ENCODE measurements around the gene GCDH. TPM values are rescaled to one million over a fixed set of nuclear protein-coding genes. Genes with fewer than 3 reads are reported as not detected.

GCDH gene
- total and polyA plus RNA-seq, 12 donors, result 16.2 to 78.4 (median 34.8) TPM

- intact Hi-C loops (cut with DNase I), result no loop called here
- TF ChIP-seq CTCF (IDR thresholded peaks at IDR 0.05) (no peak), POLR2A (IDR thresholded peaks at IDR 0.05) (no peak)
- H3K27me3 ChIP-seq, result no peaks in the 10 kb centered on the region
- no peaks in the 10 kb centered on the region for H3K4me1 ChIP-seq (replicated peaks in 1 of 2)
- no peaks in the 10 kb centered on the region for H3K9me3 ChIP-seq (replicated peaks in 1 of 3)
- no peak overlapping the region for H3K27ac ChIP-seq
- no peak for DNase-seq
- H3K4me3 ChIP-seq, result no peak overlapping the region
- no peaks in the 10 kb centered on the region for H3K36me3 ChIP-seq (replicated peaks in 1 of 2)
- 87 to 94% (median 91%) methylated on average over 21 to 35 of the region's 35 CpGs for WGBS, 4 donors
Measured at GRCh38 chr19:12858041-12858928, 32.7 kb upstream of the GCDH start.

- no peaks in the 10 kb centered on the region for H3K4me1 ChIP-seq (replicated peaks in 1 of 2)
- 64 to 71% (median 68%) methylated on average over 7 of the region's 7 CpGs for WGBS, 4 donors
- no peak for TF ChIP-seq CTCF (IDR thresholded peaks at IDR 0.05)
- no peak for TF ChIP-seq POLR2A (IDR thresholded peaks at IDR 0.05)
- H3K9me3 ChIP-seq (replicated peaks in 1 of 3), result no peaks in the 10 kb centered on the region
- no peak overlapping the region for H3K4me3 ChIP-seq
- no peaks in the 10 kb centered on the region for H3K27me3 ChIP-seq
- DNase-seq, result no peak
- H3K36me3 ChIP-seq (replicated peaks in 1 of 2), result no peaks in the 10 kb centered on the region
- intact Hi-C loops (cut with DNase I), result no loop called here
- H3K27ac ChIP-seq, result no peak overlapping the region
Measured at GRCh38 chr19:12859546-12859945, 31.4 kb upstream of the GCDH start.

- H3K27me3 ChIP-seq, result no peaks in the 10 kb centered on the region
- 83 to 93% (median 87%) methylated on average over 4 of the region's 4 CpGs for WGBS, 4 donors
- peaks cover 9% of the 10 kb centered on the region in 2 donors for H3K4me1 ChIP-seq (replicated peaks in 1 of 2)
- no peaks in the 10 kb centered on the region for H3K9me3 ChIP-seq (replicated peaks in 1 of 3)
- TF ChIP-seq POLR2A (IDR thresholded peaks at IDR 0.05) (no peak), CTCF (IDR thresholded peaks at IDR 0.05) (no peak)
- no peak overlapping the region for H3K4me3 ChIP-seq
- DNase-seq, result no peak
- intact Hi-C loops (cut with DNase I), result no loop called here
- no peaks in the 10 kb centered on the region for H3K36me3 ChIP-seq (replicated peaks in 1 of 2)
- no peak overlapping the region for H3K27ac ChIP-seq
Measured at GRCh38 chr19:12864143-12864542, 26.8 kb upstream of the GCDH start.

GRCh38 chr19:12864721-12865715, 25.9 kb upstream of the GCDH start:
- Histone ChIP-seq H3K27me3 (no peaks in the 10 kb centered on the region), H3K36me3 (replicated peaks in 1 of 2) (no peaks in the 10 kb centered on the region), H3K4me3 (no peak overlapping the region), H3K27ac (no peak overlapping the region), H3K4me1 (replicated peaks in 1 of 2) (peaks cover 9% of the 10 kb centered on the region in 2 donors), H3K9me3 (replicated peaks in 1 of 3) (no peaks in the 10 kb centered on the region)
- 85 to 91% (median 89%) methylated on average over 20 to 34 of the region's 34 CpGs for WGBS, 4 donors
- intact Hi-C loops (cut with DNase I), result no loop called here
- no peak for DNase-seq
- TF ChIP-seq POLR2A (IDR thresholded peaks at IDR 0.05), result no peak
- TF ChIP-seq CTCF (IDR thresholded peaks at IDR 0.05), result no peak
